GM13977 (cell line): Measurements from ENCODE around the gene DDX1.
"Not testable (repeated sequence)": the region's sequence is repeated elsewhere in the genome, so short reads cannot be mapped to it uniquely, and the experiment has no call there.

Source experiments
- DNase-seq: peaks from one replicate; pipeline ENCODE4 v3.0.0; 2012; ENCODE audit warnings: low spot score
- in situ Hi-C: fragments of 300-500 bp; cut with MboI; formaldehyde crosslinking; loops from one replicate; pipeline ENCODE4 v1.12.0; 2022; ENCODE audit warnings: low sequenced_read_pairs, low pct_unique_long_range_greater_than_20kb, mixed read lengths, inconsistent platforms; ENCODE audit not compliant: unreplicated experiment
- TF ChIP-seq, protein P1 (sequence below): IDR thresholded peaks from 2 replicates; pipeline ENCODE4 v1.5.1; 2012; ENCODE audit warnings: mild to moderate bottlenecking, control low read depth; ENCODE audit not compliant: insufficient read depth; ENCODE audit errors: extremely low read depth, missing control alignments

DDX1 gene

DNA sequence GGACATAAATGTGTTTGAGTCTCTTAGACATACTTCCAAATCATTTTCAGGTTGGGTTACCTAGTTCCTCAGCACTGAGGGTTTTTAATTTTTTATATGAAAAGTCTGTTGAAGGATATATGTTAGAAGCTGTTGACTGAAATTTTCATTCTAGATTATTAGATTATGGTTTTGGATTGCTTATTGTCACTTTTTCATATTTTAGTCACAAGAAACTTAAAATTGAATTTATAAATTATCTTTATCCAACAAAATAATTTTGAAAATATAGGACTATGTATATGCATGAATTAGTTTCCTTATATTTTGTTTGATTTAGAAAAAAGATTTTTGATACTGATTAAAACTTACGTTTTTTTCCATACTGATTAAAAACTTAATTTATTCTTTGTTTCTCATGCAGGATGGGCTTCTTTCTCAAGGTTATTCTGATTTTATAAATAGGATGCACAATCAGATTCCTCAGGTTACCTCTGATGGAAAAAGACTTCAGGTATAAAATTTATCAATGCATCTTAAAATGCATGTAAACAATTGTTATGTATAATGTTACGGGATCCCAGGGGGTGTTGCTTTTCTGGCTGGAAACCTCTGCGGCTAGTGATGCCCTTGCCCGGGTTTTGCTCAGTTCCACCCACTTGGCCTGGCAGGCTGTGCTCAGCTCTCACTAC lies 26.2 kb downstream of the DDX1 start:
- TF ChIP-seq, protein P1, sequence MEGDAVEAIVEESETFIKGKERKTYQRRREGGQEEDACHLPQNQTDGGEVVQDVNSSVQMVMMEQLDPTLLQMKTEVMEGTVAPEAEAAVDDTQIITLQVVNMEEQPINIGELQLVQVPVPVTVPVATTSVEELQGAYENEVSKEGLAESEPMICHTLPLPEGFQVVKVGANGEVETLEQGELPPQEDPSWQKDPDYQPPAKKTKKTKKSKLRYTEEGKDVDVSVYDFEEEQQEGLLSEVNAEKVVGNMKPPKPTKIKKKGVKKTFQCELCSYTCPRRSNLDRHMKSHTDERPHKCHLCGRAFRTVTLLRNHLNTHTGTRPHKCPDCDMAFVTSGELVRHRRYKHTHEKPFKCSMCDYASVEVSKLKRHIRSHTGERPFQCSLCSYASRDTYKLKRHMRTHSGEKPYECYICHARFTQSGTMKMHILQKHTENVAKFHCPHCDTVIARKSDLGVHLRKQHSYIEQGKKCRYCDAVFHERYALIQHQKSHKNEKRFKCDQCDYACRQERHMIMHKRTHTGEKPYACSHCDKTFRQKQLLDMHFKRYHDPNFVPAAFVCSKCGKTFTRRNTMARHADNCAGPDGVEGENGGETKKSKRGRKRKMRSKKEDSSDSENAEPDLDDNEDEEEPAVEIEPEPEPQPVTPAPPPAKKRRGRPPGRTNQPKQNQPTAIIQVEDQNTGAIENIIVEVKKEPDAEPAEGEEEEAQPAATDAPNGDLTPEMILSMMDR: no peak
- no peak for DNase-seq
- in situ Hi-C loops: no loop called here

DNA sequence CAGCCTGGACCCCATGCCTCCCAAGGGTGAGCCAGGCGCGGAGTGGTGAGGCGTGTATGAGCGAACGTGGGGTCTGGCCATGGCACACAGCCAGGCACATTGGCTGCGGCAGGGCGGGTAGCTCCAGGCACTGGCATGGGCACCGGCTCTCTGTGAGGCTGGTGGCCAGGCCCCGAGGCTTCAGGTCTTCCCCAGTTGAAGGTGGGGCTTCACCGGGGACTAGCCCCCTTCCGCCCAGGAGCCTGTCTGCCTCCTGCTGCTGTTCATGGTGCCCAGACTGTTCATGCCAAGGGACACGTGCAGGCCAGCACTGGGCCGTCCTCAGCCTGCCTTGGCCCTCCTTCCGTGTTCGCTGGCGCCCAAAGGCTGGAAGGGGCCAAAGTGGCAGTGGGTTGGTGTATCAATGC lies 26.8 kb downstream of the DDX1 start:
- in situ Hi-C loops: no loop called here
- TF ChIP-seq, protein P1: no peak
- no peak for DNase-seq

DNA sequence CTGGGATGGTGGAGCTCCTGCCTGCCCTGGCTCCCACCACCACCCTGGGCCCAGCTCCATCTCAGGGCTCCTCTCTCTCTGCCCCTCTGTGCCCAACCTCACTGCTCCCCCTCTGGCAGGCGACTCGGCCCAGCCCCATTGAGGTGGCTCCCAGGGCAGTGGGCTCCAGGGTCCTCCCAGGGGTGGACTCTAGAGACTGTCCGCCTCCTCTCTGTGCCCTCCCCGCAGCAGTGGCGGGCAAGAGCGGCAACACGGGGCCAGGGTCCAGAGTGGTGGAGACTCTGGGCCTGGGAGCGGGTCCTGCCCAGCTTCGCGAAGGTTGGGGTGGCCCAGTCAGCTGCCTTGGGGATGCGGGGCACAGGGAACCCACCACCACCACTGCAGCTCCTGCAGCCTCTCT lies 27.4 kb downstream of the DDX1 start:
- TF ChIP-seq, protein P1: no peak
- in situ Hi-C loops: no loop called here
- no peak for DNase-seq

DNA sequence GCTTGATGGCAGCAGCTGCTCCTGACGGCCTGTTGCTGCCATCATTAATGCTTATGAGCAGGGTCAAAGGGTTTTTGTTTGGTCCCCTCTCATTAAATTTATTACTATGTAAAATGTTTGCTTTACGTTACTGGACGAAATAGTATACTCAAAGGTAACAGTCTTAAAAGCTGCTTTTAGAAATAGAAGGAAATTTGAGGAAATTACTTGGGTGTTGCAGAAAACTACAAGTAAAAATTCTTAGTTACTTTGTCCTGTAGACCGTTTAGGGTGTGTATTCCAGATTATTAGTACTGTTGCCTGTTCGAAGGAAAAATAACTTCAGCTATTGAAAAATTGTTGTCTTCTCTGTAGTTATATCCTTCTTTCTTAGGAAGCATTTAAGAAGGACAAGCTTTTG lies 27.8 kb downstream of the DDX1 start:
- in situ Hi-C loops: no loop called here
- no peak for DNase-seq
- TF ChIP-seq, protein P1: no peak

DNA sequence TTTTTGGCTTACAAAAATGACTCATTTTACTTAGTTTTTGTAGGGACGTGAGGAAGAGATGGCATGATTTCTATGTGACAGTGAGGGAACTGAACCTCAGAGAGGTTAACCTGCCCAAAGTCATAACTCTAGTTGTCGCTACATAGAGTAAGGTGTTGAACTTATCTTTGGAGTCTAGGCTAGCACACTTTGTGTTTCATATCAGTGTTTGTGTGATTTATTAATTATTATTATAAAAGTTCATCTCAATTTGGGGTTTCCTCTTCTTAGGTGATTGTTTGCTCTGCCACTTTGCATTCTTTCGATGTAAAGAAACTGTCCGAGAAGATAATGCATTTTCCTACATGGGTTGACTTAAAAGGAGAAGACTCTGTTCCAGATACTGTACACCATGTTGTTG lies 28.3 kb downstream of the DDX1 start:
- DNase-seq: no peak
- in situ Hi-C loops: no loop called here
- TF ChIP-seq, protein P1: no peak

DNA sequence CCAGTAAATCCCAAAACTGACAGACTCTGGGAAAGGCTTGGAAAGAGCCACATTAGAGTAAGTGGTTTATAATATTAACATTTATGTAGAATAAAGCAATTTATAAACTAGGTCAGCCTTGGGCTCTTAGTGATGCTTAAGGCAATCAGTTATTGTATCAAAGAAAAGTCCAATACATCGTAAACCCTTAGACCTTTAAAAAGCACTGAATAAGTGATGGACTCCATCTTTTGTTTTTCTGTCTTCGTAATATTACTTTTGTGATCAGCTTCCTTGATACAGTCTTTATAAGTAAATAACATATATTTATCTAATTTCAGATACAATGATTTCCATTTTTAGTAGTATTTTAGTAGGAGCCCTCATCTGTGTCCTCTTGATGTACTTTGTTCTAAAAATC lies 28.7 kb downstream of the DDX1 start:
- in situ Hi-C loops: no loop called here
- no peak for DNase-seq
- TF ChIP-seq, protein P1: no peak

DNA sequence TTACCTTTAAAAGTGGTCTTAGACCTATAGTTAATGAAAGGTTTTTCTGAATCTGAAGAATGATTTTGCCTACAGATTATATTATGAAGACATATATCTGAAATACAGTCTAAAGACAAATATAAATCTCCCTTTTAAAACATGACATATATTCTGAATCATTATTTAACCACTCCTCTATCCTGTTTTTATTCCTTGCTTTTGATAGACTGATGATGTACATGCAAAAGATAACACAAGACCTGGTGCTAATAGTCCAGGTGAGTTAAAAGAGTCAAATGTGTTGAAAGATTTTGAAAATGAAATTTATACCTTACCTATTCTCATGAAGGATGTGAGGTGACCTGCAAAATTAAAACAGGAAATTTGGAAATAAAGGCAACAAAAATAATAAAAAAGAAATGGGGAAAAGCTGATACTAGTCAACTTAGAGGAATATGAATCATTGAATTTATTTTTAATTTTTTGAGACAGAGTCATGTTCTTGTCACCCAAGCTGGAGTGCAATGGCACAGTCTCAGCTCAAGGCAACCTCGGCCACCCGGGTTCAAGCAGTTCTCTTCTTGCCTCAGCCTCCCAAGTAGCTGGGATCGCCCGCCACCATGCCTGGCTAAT lies 29.3 kb downstream of the DDX1 start:
- TF ChIP-seq, protein P1: no peak
- in situ Hi-C loops: no loop called here
- no peak for DNase-seq

DNA sequence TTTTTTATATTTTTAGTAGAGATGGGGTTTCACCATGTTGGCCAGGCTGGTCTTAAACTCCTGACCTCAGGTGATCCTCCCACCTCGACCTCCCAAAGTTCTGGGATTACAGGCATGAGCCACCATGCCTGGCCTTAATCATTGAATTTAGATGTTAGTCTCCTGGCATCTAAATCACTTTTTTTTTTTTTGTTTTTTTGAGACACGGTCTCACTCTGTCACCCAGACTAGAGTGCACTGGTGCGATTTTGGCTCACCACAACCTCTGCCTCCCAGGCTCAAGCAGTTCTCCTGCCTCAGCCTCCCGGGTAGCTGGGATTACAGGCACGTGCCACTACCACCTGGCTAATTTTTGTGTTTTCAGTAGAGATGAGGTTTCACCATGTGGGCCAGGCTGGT lies 29.8 kb downstream of the DDX1 start:
- DNase-seq: not testable (repeated sequence)

More for the DNA sequence above, 29.8 kb downstream of the DDX1 start:
- in situ Hi-C loops: not testable (repeated sequence)
